Lower leg skin (tissue), 4 donors: ENCODE data around the gene ANO2. TPM values are rescaled to one million over a fixed set of nuclear protein-coding genes. Genes with fewer than 3 reads are reported as not detected.

Source experiments
- DNase-seq, 2 donors: peaks; one replicate each; pipeline ENCODE4 v3.0.0-alpha.2; 2019; ENCODE audit warnings: low spot score in 2 of 2
- H3K4me3 ChIP-seq: fragments of 200-600 bp; sonication (generic); 2 replicates; pipeline ENCODE4 v1.5.1; 2017; ENCODE audit warnings: mild to moderate bottlenecking, low read depth; ENCODE audit not compliant: poor library complexity, severe bottlenecking
- POLR2A ChIP-seq, 2 donors: fragments of 450-650 bp; IDR thresholded peaks; one replicate each; pipeline ENCODE4 v1.6.1; 2016 to 2017; ENCODE audit warnings: antibody characterized with exemption in 2 of 2, mild to moderate bottlenecking in 1 of 2, moderate library complexity in 1 of 2
- WGBS, 2 donors: methylation state at CpG; one replicate each; pipeline ENCODE4 v1.1.5; 2018; 5-methylcytosine and 5-hydroxymethylcytosine counted together
- intact Hi-C: fragments of 100-400 bp; cut with DNase I; formaldehyde crosslinking; loops from one replicate; pipeline ENCODE4 v1.15.0; 2023; ENCODE audit warnings: low total_unique reads
- total RNA-seq, 4 donors: library from RNA; depleted of rRNA; stranded (reverse); fragments of >200 nt; gene quantifications; one replicate each; pipeline ENCODE4 v1.1.0, GENCODE V29; 2016
- TF ChIP-seq, protein P1 (sequence below), 3 donors: fragments of 450-650 bp; IDR thresholded peaks; one replicate each; pipeline ENCODE4 v1.5.1; 2016; ENCODE audit warnings: antibody characterized with exemption in 3 of 3, mild to moderate bottlenecking in 3 of 3, moderate library complexity in 2 of 3

Gene ANO2
- total RNA-seq, 4 donors from 2014 or later: 0.76 to 2.6 (median 1.8) TPM

DNA sequence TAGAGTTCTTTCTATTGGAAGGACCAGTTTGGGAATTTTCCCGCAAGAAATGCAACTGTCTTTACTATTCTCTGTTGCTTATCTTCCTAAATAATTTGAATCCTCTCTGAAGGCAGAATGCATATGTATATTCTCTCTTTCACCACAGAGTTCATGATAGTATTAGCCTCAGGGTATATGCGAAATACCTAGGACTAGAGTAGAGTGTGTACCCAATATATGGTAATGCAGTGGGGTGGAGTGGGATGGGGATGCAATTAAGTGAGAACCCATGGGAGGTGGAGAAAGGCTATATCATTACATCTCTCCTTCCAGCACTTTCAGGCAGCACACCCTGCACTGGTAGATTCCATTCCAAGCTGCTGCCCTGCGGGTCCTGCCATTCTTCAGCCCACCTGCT is 207.3 kb downstream of the ANO2 start:
- intact Hi-C loops: no loop called here

DNA sequence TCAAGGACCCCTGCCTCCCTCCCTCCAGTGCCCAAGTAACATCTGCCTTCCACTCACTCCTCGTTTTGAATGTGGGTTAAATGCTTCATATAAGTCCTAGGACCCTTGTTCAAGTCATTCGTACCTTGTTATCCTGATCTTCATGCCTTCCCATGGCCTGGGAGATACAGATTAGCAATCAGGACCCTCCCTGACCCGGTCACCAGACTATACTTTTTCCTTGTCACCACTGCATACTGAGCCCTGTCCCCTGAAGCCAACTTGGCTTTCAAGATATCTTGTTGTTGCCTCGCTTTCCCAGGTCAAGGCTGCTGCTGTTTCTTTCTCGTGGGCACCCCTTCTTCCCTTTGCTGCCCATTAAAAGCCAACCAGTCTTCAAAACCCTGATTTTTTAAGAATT is 208.5 kb downstream of the ANO2 start:
- DNase-seq: no peak
- intact Hi-C loops: no loop called here
- H3K4me3 ChIP-seq: no peak overlapping the region
- TF ChIP-seq, protein P1, sequence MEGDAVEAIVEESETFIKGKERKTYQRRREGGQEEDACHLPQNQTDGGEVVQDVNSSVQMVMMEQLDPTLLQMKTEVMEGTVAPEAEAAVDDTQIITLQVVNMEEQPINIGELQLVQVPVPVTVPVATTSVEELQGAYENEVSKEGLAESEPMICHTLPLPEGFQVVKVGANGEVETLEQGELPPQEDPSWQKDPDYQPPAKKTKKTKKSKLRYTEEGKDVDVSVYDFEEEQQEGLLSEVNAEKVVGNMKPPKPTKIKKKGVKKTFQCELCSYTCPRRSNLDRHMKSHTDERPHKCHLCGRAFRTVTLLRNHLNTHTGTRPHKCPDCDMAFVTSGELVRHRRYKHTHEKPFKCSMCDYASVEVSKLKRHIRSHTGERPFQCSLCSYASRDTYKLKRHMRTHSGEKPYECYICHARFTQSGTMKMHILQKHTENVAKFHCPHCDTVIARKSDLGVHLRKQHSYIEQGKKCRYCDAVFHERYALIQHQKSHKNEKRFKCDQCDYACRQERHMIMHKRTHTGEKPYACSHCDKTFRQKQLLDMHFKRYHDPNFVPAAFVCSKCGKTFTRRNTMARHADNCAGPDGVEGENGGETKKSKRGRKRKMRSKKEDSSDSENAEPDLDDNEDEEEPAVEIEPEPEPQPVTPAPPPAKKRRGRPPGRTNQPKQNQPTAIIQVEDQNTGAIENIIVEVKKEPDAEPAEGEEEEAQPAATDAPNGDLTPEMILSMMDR (IDR thresholded peaks at IDR 0.05): no peak
- no peak for TF ChIP-seq POLR2A (IDR thresholded peaks at IDR 0.05)
- WGBS, 2 donors: 85 to 86% methylated on average over 5 of the region's 5 CpGs

More for the DNA sequence above, 207.3 kb downstream of the ANO2 start:
- TF ChIP-seq, protein P1 (IDR thresholded peaks at IDR 0.05): no peak
- no peak for TF ChIP-seq POLR2A (IDR thresholded peaks at IDR 0.05)
- no peak overlapping the region for H3K4me3 ChIP-seq
- DNase-seq: peak in 1 of 2 donors; percentile 1
- WGBS, 2 donors: 95 to 100% methylated on average over 3 of the region's 3 CpGs

DNA sequence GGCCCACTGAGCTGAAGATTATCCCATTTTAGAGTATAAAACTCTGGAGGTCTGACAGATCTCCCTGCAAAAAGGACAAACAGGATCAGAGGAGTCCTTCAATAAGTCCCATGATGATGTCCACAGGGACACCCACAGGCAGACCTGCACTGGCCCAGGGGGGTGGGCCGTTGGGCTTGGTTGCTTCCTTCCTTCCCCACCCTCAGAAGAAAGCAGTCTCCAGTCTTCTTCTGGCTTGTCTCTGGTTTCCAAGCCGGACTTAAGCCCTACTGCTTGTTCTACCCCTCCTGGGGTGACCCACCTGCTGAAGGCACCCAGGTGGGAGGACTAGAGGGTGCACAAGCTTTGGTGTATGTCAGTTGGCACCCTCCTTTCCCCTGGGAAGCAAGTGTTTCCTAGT is 209.0 kb downstream of the ANO2 start:
- intact Hi-C loops: no loop called here
- TF ChIP-seq, protein P1 (IDR thresholded peaks at IDR 0.05): no peak
- TF ChIP-seq POLR2A (IDR thresholded peaks at IDR 0.05): no peak
- H3K4me3 ChIP-seq: no peak overlapping the region
- no peak for DNase-seq
- 72 to 85% methylated on average over 2 of the region's 2 CpGs for whole genome bisulfite sequencing, 2 donors

DNA sequence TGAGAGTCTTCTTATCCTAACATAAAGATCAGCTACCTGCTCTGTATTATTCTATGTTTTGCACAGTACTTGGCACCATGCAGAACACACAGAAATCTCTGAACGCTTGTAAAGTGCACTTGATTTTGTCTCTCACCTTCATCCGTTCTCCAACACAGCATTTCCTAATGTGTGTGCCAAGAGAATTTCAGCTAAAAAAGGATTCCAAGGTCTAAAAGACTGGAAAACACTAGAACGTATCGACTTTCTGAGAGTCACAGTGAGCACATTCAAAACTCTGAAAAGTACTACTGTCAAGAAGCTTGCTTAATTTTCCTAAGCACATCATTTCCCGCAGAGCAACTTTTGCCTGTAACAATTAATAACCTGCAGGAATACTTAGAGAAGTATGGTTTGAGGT is 211.1 kb downstream of the ANO2 start:
- no peak for TF ChIP-seq POLR2A (IDR thresholded peaks at IDR 0.05)
- TF ChIP-seq, protein P1 (IDR thresholded peaks at IDR 0.05): no peak
- intact Hi-C loops: no loop called here
- 86 to 92% methylated on average over 5 of the region's 5 CpGs for WGBS, 2 donors
- no peak overlapping the region for H3K4me3 ChIP-seq
- no peak for DNase-seq

DNA sequence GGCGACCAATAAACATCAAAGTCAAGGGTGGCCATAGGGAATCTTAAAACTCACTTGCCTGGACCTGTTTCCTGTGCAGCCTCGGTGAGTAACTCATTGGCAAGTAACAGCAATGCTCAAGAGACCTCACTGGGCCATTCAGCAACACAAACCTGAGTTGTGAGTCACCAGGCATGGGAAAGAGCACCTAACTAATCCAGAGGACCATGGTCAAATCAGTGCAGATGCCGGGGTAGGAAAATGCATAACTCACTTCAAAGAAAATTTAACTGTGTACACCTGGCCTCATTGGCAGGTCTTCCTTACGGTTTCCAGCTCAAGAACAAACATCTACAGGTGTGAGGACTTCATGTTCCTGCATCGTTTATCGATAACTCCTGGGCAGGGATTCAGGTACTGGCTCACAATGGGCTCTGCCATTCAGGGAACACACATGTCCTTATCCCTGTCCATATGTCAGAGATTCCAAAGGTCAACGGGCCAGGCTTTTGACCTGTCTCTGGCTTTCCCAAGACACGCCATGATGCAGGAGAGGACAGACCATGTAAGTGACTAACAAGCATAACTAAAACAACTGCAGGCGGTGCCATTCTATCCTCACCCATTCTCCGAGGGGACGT is 211.8 kb downstream of the ANO2 start:
- WGBS, 2 donors: 69 to 71% methylated on average over 11 of the region's 11 CpGs
- TF ChIP-seq, protein P1 (IDR thresholded peaks at IDR 0.05): no peak
- no peak overlapping the region for H3K4me3 ChIP-seq
- intact Hi-C loops: no loop called here
- no peak for DNase-seq

DNA sequence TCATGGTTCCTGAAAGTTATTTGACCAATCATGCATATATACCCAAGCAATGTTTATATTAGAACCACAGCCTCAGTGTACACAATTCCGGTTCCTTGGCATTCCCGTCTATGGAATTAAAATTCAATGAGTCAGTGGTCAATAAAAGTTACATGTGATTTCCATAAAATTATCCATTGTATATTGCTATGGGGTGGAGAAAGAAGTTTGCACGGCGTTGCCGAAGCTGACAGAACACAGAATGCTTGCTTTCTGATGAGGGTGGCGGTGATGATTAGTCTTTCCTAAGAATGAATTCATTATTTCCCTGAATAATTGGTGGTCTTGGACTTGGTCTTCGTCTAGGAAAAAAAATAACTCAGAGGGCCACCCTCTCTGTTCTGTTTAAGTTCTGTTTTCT is 214.1 kb downstream of the ANO2 start:
- no peak overlapping the region for H3K4me3 ChIP-seq
- intact Hi-C loops: no loop called here
- DNase-seq: no peak
- TF ChIP-seq POLR2A (IDR thresholded peaks at IDR 0.05): no peak
- TF ChIP-seq, protein P1 (IDR thresholded peaks at IDR 0.05): no peak
- WGBS, 2 donors: 84 to 87% methylated on average over 7 of the region's 7 CpGs
